A549 (cell line): Measurements from ENCODE around the gene ARHGAP25. TPM values are rescaled to one million over a fixed set of nuclear protein-coding genes. Genes with fewer than 3 reads are reported as not detected.

Source experiments
- ATAC-seq, 2 experiments: fragments of 200-7000 bp in 1 of 2; fragments of >200 bp in 1 of 2; cut with Nextera tagmentation in 1 of 2; cut with Tn5 transposase in 1 of 2; 3 replicates each; pipeline versions ENCODE4 v1.8.0 to v1.9.1; 2018 to 2020; ENCODE audit warnings: mild to moderate bottlenecking in 1 of 2, moderate library complexity in 1 of 2
- CTCF ChIA-PET: fragments of 300-600 bp; sonication (Branson Sonifier 250); formaldehyde crosslinking; extraction: SDS; loops from one replicate; lab custom pipeline; 2021; ENCODE audit warnings: antibody characterized with exemption, inconsistent platforms; lab: Yijun Ruan, JAX
- POLR2A ChIA-PET: fragments of 350-600 bp; formaldehyde crosslinking; extraction: SDS; loops from one replicate; lab custom pipeline; 2021; ENCODE audit warnings: antibody characterized with exemption, inconsistent platforms; lab: Yijun Ruan, JAX
- DNase-seq, 2 experiments: peaks; one replicate each; pipeline versions ENCODE4 v3.0.0 to v3.0.0-alpha.2; 2011 to 2016; ENCODE audit warnings: low read depth in 1 of 2, low spot score in 1 of 2
- FAIRE-seq: peaks from 2 replicates; lab custom pipeline; 2011; peaks lifted over from hg19 to GRCh38; lab: Jason Lieb, UNC
- H3K27ac ChIP-seq, 2 experiments: fragments of >200 bp; sonication (Bioruptor Twin); formaldehyde crosslinking; 3 replicates each; pipeline ENCODE4 v1.5.1; 2016 to 2017
- H3K4me1 ChIP-seq: fragments of >200 bp; sonication (Bioruptor Twin); formaldehyde crosslinking; 3 replicates; pipeline ENCODE4 v1.6.1; 2016
- H3K4me2 ChIP-seq: fragments of >200 bp; sonication (Bioruptor Twin); formaldehyde crosslinking; 3 replicates; pipeline ENCODE4 v1.6.1; 2016
- H3K4me3 ChIP-seq: fragments of >200 bp; sonication (Bioruptor Twin); formaldehyde crosslinking; 3 replicates; pipeline ENCODE4 v1.5.1; 2016
- H3K9me3 ChIP-seq: fragments of >200 bp; sonication (Bioruptor Twin); formaldehyde crosslinking; 3 replicates; pipeline ENCODE4 v1.6.1; 2016
- CBX2 ChIP-seq: fragments of 200-600 bp; sonication (generic); IDR thresholded peaks from 2 replicates; pipeline ENCODE4 v1.6.1; 2016; ENCODE audit warnings: low read depth, mild to moderate bottlenecking, borderline replicate concordance
- CBX8 ChIP-seq: fragments of 200-600 bp; sonication (generic); IDR thresholded peaks from 2 replicates; pipeline ENCODE4 v1.6.1; 2016
- CEBPB ChIP-seq, 2 experiments: fragments of >200 bp in 1 of 2; sonication (Bioruptor Twin) in 1 of 2; formaldehyde crosslinking in 1 of 2; IDR thresholded peaks; 2 replicates each; pipeline ENCODE4 v1.6.1; 2012 to 2016
- CHD4 ChIP-seq: fragments of 200-600 bp; sonication (generic); IDR thresholded peaks from 2 replicates; pipeline ENCODE4 v1.6.1; 2016; ENCODE audit warnings: antibody characterized with exemption, mild to moderate bottlenecking, borderline replicate concordance
- EHF ChIP-seq: fragments of 250-450 bp; sonication (Bioruptor Pico); IDR thresholded peaks from 2 replicates; pipeline ENCODE4 v1.5.0; 2020; ENCODE audit warnings: mild to moderate bottlenecking
- EHMT2 ChIP-seq: fragments of 200-600 bp; sonication (generic); IDR thresholded peaks from 2 replicates; pipeline ENCODE4 v1.6.1; 2016; ENCODE audit warnings: antibody characterized with exemption, low read depth, mild to moderate bottlenecking, moderate library complexity
- FOSB ChIP-seq: fragments of 250-450 bp; sonication (Bioruptor Pico); IDR thresholded peaks from 2 replicates; pipeline ENCODE4 v1.5.0; 2020; ENCODE audit warnings: mild to moderate bottlenecking, moderate library complexity
- HDAC2 ChIP-seq: fragments of 200-600 bp; sonication (generic); IDR thresholded peaks from 2 replicates; pipeline ENCODE4 v1.6.1; 2016
- HOXB5 ChIP-seq: fragments of 250-450 bp; sonication (Bioruptor Pico); IDR thresholded peaks from 2 replicates; pipeline ENCODE4 v1.5.0; 2020; ENCODE audit warnings: mild to moderate bottlenecking, moderate library complexity
- JUNB ChIP-seq: fragments of >200 bp; sonication (Bioruptor Twin); formaldehyde crosslinking; IDR thresholded peaks from 2 replicates; pipeline ENCODE4 v1.6.1; 2016
- MAFK ChIP-seq: fragments of 450-650 bp; IDR thresholded peaks from 2 replicates; pipeline ENCODE4 v1.6.1; 2014; ENCODE audit not compliant: partially characterized antibody
- MAZ ChIP-seq: fragments of 150-350 bp; IDR thresholded peaks from 2 replicates; pipeline ENCODE4 v1.6.1; 2014; ENCODE audit warnings: antibody characterized with exemption, low read depth, low read length, borderline replicate concordance
- RAD21 ChIP-seq, 2 experiments: fragments of >200 bp in 1 of 2; sonication (Bioruptor Twin) in 1 of 2; formaldehyde crosslinking in 1 of 2; IDR thresholded peaks in 1 of 2; conservative IDR thresholded peaks in 1 of 2; 2 replicates in 1 of 2; 3 replicates in 1 of 2; pipeline ENCODE4 v1.6.1; 2012 to 2018; ENCODE audit warnings: inconsistent platforms in 1 of 2
- RARB ChIP-seq: fragments of 250-450 bp; sonication (Bioruptor Pico); IDR thresholded peaks from 2 replicates; pipeline ENCODE4 v1.8.0; 2021; ENCODE audit warnings: mild to moderate bottlenecking, moderate library complexity
- RNF2 ChIP-seq: fragments of 200-600 bp; sonication (generic); IDR thresholded peaks from 2 replicates; pipeline ENCODE4 v1.6.1; 2016; ENCODE audit warnings: low read depth, mild to moderate bottlenecking, antibody characterized with exemption, moderate library complexity, borderline replicate concordance
- SREBF2 ChIP-seq: fragments of 450-650 bp; IDR thresholded peaks from 2 replicates; pipeline ENCODE4 v1.6.1; 2014; ENCODE audit warnings: mild to moderate bottlenecking, moderate library complexity
- TP53 ChIP-seq: fragments of 250-450 bp; sonication (Bioruptor Pico); IDR thresholded peaks from 2 replicates; pipeline ENCODE4 v1.5.0; 2021; ENCODE audit warnings: mild to moderate bottlenecking, moderate library complexity
- ZNF302 ChIP-seq: fragments of 250-450 bp; sonication (Bioruptor Pico); IDR thresholded peaks from 2 replicates; pipeline ENCODE4 v1.9.0; 2021; ENCODE audit warnings: inconsistent platforms, mild to moderate bottlenecking, moderate library complexity
- ZSCAN20 ChIP-seq: fragments of 250-450 bp; sonication (Bioruptor Pico); IDR thresholded peaks from 2 replicates; pipeline ENCODE4 v1.8.0; 2022; ENCODE audit warnings: mild to moderate bottlenecking, moderate library complexity
- WGBS: methylation state at CpG from one replicate; pipeline ENCODE4 v1.1.6; 2017; ENCODE audit errors: missing lambda C conversion rate; 5-methylcytosine and 5-hydroxymethylcytosine counted together
- polyA plus RNA-seq, 4 experiments: library from polyadenylated mRNA; depleted of rRNA in 3 of 4; stranded (reverse); fragments of >200 nt; fragmentation: RNase III in 1 of 4; extraction: RNeasy Plus Mini Kit Qiagen cat#74134 plus additional on column Dnase treatment in 1 of 4; gene quantifications; 2 replicates in 3 of 4; 3 replicates in 1 of 4; pipeline ENCODE4 v1.2.3, GENCODE V29; 2011 to 2017
- TF ChIP-seq, protein P1 (sequence below): fragments of 150-350 bp; IDR thresholded peaks from 2 replicates; pipeline ENCODE4 v1.6.1; 2014; ENCODE audit warnings: low read depth, mild to moderate bottlenecking, low read length
- TF ChIP-seq, protein P2 (sequence below): IDR thresholded peaks from 2 replicates; pipeline ENCODE4 v1.6.1; 2012
- TF ChIP-seq, protein P3 (sequence below): fragments of >200 bp; sonication (Bioruptor Twin); formaldehyde crosslinking; IDR thresholded peaks from 3 replicates; pipeline ENCODE4 v1.5.1; 2016
- TF ChIP-seq, protein P4 (sequence below): fragments of 250-450 bp; sonication (Bioruptor Pico); IDR thresholded peaks from 2 replicates; pipeline ENCODE4 v1.5.0; 2021; ENCODE audit warnings: mild to moderate bottlenecking, moderate library complexity, borderline replicate concordance
- TF ChIP-seq, protein P5 (sequence below): fragments of >200 bp; sonication (Bioruptor Twin); formaldehyde crosslinking; IDR thresholded peaks from 3 replicates; pipeline ENCODE4 v1.6.1; 2016
- TF ChIP-seq, protein P6 (sequence below): fragments of 200-600 bp; sonication (generic); IDR thresholded peaks from 2 replicates; pipeline ENCODE4 v1.6.1; 2016; ENCODE audit warnings: antibody characterized with exemption, mild to moderate bottlenecking, moderate library complexity

ARHGAP25 gene
- polyA plus RNA-seq, 2 of the 4 experiments (the other 2 are of a cell fraction), result 0.50 to 2.4 TPM

DNA sequence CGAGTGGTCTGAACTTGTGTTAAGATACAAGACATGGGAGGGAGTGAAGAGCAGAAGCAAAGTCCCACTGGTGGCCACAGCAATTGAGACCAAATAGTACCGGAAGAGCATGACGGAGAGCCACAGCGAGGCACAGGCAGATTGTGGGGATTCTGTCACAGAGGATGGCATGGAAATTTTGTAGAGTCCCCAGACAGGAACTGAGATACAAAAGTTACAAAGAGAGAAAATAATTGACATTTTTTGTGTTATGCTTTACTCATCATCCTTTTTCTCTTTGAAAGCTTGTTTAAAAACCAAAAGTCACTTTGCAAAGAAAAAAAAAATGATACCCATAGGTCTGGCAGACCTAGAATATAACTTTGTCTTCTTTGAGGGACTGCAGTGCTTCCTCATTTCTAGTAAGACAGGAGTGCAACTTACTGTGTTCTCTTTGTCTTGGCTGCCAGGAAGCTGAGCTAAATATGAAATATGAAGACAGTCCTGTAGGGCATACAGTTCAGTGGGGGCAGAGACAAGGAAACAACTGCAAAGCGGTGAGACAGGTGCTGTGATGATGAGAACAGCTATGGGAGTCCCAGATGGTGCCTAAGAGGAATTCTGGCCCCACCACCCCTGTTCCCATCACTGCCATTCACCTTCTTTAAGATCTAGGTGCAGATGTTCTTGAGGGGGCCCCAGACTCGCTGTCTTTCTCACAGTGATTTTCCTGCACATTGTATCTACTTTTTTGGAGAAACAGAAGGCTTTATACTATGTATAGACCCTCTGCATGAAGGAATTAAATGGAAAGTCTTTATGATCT is 5.2 kb downstream of the ARHGAP25 start (continued):
- no peak for TF ChIP-seq ZSCAN20 (CRISPR knock-in tag)
- TF ChIP-seq CBX8, result no peak
- TF ChIP-seq, all 56 proteins: peak for 0

DNA sequence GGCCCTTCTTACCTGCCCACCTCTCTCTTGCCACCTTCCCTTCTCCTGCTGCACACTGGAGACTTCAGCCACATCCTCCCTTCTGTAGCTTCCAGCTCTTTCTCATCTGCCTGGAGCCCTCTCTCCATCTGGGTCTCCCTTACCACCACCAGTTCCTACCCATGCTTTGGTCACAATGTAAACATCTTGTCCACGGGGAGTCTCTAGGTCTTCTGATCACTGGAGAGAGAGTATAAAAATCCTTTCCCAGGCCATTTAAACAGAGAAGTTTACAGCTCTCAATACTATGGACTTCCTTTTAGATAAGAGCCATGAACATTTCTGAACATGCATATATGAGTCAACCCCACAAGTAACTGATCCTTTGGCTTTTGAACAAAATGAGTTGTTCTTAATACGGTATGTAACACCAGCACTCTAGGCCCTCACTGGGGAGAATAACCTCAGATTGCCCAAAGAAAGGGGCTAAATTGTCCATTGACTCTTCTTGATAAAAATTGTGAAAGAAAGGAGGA is 5.8 kb downstream of the ARHGAP25 start:
- 19% methylated on average over 2 of the region's 2 CpGs for WGBS
- Histone ChIP-seq H3K9me3 (no peaks in the 10 kb centered on the region), H3K4me3 (no peak overlapping the region), H3K4me2 (no peak overlapping the region)
- no peak for DNase-seq
- CTCF ChIA-PET, result interaction anchor here (0.8 to 5.5 kb wide), 9 partner anchors 8 to 300 kb away, joined by 3 to 48 read pairs (median 4); no protein-coding TSS in a partner anchor
- no peak for FAIRE-seq
- TF ChIP-seq, protein P1, sequence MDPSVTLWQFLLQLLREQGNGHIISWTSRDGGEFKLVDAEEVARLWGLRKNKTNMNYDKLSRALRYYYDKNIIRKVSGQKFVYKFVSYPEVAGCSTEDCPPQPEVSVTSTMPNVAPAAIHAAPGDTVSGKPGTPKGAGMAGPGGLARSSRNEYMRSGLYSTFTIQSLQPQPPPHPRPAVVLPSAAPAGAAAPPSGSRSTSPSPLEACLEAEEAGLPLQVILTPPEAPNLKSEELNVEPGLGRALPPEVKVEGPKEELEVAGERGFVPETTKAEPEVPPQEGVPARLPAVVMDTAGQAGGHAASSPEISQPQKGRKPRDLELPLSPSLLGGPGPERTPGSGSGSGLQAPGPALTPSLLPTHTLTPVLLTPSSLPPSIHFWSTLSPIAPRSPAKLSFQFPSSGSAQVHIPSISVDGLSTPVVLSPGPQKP, result no peak
- TF ChIP-seq HOXB5 (CRISPR knock-in tag) (no peak), CBX8 (no peak), RAD21 (conservative IDR thresholded peaks at IDR 0.05 in 1 of 2, IDR thresholded peaks at IDR 0.05 in 1 of 2) (no peak), TP53 (CRISPR knock-in tag) (no peak), SREBF2 (no peak), MAFK (no peak), HDAC2 (no peak), RARB (no peak), CHD4 (no peak), RNF2 (no peak), CEBPB (IDR thresholded peaks at IDR 0.05) (no peak)
- TF ChIP-seq, protein P2, sequence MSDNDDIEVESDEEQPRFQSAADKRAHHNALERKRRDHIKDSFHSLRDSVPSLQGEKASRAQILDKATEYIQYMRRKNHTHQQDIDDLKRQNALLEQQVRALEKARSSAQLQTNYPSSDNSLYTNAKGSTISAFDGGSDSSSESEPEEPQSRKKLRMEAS, result no peak
- TF ChIP-seq, protein P3, sequence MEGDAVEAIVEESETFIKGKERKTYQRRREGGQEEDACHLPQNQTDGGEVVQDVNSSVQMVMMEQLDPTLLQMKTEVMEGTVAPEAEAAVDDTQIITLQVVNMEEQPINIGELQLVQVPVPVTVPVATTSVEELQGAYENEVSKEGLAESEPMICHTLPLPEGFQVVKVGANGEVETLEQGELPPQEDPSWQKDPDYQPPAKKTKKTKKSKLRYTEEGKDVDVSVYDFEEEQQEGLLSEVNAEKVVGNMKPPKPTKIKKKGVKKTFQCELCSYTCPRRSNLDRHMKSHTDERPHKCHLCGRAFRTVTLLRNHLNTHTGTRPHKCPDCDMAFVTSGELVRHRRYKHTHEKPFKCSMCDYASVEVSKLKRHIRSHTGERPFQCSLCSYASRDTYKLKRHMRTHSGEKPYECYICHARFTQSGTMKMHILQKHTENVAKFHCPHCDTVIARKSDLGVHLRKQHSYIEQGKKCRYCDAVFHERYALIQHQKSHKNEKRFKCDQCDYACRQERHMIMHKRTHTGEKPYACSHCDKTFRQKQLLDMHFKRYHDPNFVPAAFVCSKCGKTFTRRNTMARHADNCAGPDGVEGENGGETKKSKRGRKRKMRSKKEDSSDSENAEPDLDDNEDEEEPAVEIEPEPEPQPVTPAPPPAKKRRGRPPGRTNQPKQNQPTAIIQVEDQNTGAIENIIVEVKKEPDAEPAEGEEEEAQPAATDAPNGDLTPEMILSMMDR, result no peak
- TF ChIP-seq, protein P4, sequence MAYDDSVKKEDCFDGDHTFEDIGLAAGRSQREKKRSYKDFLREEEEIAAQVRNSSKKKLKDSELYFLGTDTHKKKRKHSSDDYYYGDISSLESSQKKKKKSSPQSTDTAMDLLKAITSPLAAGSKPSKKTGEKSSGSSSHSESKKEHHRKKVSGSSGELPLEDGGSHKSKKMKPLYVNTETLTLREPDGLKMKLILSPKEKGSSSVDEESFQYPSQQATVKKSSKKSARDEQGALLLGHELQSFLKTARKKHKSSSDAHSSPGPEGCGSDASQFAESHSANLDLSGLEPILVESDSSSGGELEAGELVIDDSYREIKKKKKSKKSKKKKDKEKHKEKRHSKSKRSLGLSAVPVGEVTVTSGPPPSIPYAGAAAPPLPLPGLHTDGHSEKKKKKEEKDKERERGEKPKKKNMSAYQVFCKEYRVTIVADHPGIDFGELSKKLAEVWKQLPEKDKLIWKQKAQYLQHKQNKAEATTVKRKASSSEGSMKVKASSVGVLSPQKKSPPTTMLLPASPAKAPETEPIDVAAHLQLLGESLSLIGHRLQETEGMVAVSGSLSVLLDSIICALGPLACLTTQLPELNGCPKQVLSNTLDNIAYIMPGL, result no peak
- TF ChIP-seq, all 56 proteins: peak for 0
- Histone ChIP-seq H3K27ac (no peak overlapping the region), H3K4me1 (no peaks in the 10 kb centered on the region)
- POLR2A ChIA-PET, result no interaction called here
- ATAC-seq, result no peak

DNA sequence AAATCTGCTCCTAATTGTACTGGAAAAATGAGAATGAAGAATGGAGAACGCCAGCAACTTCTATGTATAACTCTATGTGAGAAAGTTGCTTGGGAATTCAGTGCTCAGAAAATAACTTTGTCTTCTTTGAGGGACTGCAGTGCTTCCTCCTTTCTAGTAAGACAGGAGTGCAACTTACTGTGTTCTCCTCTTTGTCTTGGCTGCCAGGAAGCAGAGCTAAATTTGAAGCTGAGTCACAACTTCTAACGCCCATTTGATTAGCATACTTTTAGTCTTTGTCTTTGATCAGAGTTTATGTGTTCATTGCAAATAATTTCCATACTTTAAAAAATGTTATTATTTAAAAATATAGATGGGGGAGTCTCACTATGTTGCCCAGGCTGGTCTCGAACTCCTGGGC is 6.6 kb downstream of the ARHGAP25 start:
- no peaks in the 10 kb centered on the region for H3K9me3 ChIP-seq
- CTCF ChIA-PET, result interaction anchor here (0.9 to 5.5 kb wide), 6 partner anchors 8 to 278 kb away, joined by 3 to 48 read pairs (median 4); no protein-coding TSS in a partner anchor
- no peak overlapping the region for H3K27ac ChIP-seq
- FAIRE-seq, result no peak
- no peak overlapping the region for H3K4me2 ChIP-seq
- no peak for DNase-seq
- POLR2A ChIA-PET, result no interaction called here
- WGBS, result 33% methylated on average over 3 of the region's 3 CpGs
- H3K4me1 ChIP-seq, result no peaks in the 10 kb centered on the region
- no peak overlapping the region for H3K4me3 ChIP-seq
- ATAC-seq, result no peak
- TF ChIP-seq CBX2 (no peak), EHF (CRISPR knock-in tag) (no peak), JUNB (no peak), EHMT2 (no peak), MAZ (no peak), FOSB (CRISPR knock-in tag) (no peak), ZNF302 (no peak)
- TF ChIP-seq, protein P5, sequence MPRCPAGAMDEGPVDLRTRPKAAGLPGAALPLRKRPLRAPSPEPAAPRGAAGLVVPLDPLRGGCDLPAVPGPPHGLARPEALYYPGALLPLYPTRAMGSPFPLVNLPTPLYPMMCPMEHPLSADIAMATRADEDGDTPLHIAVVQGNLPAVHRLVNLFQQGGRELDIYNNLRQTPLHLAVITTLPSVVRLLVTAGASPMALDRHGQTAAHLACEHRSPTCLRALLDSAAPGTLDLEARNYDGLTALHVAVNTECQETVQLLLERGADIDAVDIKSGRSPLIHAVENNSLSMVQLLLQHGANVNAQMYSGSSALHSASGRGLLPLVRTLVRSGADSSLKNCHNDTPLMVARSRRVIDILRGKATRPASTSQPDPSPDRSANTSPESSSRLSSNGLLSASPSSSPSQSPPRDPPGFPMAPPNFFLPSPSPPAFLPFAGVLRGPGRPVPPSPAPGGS, result no peak
- TF ChIP-seq, protein P6, sequence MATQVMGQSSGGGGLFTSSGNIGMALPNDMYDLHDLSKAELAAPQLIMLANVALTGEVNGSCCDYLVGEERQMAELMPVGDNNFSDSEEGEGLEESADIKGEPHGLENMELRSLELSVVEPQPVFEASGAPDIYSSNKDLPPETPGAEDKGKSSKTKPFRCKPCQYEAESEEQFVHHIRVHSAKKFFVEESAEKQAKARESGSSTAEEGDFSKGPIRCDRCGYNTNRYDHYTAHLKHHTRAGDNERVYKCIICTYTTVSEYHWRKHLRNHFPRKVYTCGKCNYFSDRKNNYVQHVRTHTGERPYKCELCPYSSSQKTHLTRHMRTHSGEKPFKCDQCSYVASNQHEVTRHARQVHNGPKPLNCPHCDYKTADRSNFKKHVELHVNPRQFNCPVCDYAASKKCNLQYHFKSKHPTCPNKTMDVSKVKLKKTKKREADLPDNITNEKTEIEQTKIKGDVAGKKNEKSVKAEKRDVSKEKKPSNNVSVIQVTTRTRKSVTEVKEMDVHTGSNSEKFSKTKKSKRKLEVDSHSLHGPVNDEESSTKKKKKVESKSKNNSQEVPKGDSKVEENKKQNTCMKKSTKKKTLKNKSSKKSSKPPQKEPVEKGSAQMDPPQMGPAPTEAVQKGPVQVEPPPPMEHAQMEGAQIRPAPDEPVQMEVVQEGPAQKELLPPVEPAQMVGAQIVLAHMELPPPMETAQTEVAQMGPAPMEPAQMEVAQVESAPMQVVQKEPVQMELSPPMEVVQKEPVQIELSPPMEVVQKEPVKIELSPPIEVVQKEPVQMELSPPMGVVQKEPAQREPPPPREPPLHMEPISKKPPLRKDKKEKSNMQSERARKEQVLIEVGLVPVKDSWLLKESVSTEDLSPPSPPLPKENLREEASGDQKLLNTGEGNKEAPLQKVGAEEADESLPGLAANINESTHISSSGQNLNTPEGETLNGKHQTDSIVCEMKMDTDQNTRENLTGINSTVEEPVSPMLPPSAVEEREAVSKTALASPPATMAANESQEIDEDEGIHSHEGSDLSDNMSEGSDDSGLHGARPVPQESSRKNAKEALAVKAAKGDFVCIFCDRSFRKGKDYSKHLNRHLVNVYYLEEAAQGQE, result no peak
